Lung (tissue), 16 donors: ENCODE measurements around the gene CBX7. TPM values are rescaled to one million over a fixed set of nuclear protein-coding genes. Genes with fewer than 3 reads are reported as not detected.

Experiments
- ATAC-seq: fragments of 200-7000 bp; cut with Tn5 transposase; one replicate; pipeline ENCODE4 v1.9.1; 2020; ENCODE audit warnings: moderate number of reproducible peaks; ENCODE audit not compliant: insufficient read depth, low FRiP score
- DNase-seq, 3 donors: peaks; one replicate each; pipeline ENCODE4 v3.0.0-alpha.2; 2013 to 2017
- H3K27ac ChIP-seq, 2 donors: one replicate each; pipeline ENCODE4 v1.5.1; 2013; ENCODE audit warnings: mild to moderate bottlenecking in 2 of 2, moderate library complexity in 2 of 2, control low read depth in 1 of 2, inconsistent platforms in 1 of 2, low read depth in 1 of 2, low read length in 1 of 2
- H3K27me3 ChIP-seq, 3 donors: one replicate each; pipeline ENCODE4 v1.5.1; 2013; ENCODE audit warnings: low read length in 2 of 3; ENCODE audit not compliant: control insufficient read depth in 3 of 3, insufficient read depth in 3 of 3
- H3K36me3 ChIP-seq, 4 donors: one replicate each; pipeline ENCODE4 v1.5.1; 2013; ENCODE audit warnings: low read length in 4 of 4, mild to moderate bottlenecking in 1 of 4, moderate library complexity in 1 of 4; ENCODE audit not compliant: control insufficient read depth in 4 of 4, insufficient read depth in 4 of 4
- H3K4me1 ChIP-seq, 5 donors: one replicate each; pipeline ENCODE4 v1.5.1; 2013; ENCODE audit warnings: low read length in 5 of 5, mild to moderate bottlenecking in 2 of 5, moderate library complexity in 1 of 5; ENCODE audit not compliant: control insufficient read depth in 5 of 5, insufficient read depth in 5 of 5
- H3K4me3 ChIP-seq: one replicate; pipeline ENCODE4 v1.5.1; 2013; ENCODE audit warnings: mild to moderate bottlenecking, control low read depth, moderate library complexity
- H3K9ac ChIP-seq, 2 donors: one replicate each; pipeline ENCODE4 v1.5.1; 2013; ENCODE audit warnings: low read length in 2 of 2, control low read depth in 1 of 2; ENCODE audit not compliant: insufficient read depth in 1 of 2
- H3K9me3 ChIP-seq, 4 donors: one replicate each; pipeline ENCODE4 v1.5.1; 2013; ENCODE audit warnings: low read length in 3 of 4, mild to moderate bottlenecking in 1 of 4, moderate library complexity in 1 of 4; ENCODE audit not compliant: control insufficient read depth in 4 of 4, insufficient read depth in 3 of 4
- CTCF ChIP-seq: IDR thresholded peaks from 2 replicates; pipeline ENCODE4 v1.5.1; 2012; ENCODE audit warnings: mild to moderate bottlenecking; ENCODE audit errors: control extremely low read depth, extremely low read depth
- WGBS, 2 donors: extraction: QIAGEN DNeasy Blood & Tissue Kit; methylation state at CpG; one replicate each; pipeline ENCODE4 v1.1.7; 2013; 5-methylcytosine and 5-hydroxymethylcytosine counted together
- long read RNA-seq, 5 donors: transcript quantifications; one replicate each; lab custom pipeline, GENCODE V29; 2026
- polyA plus RNA-seq, 2 donors: library from polyadenylated mRNA; stranded (reverse); fragments of 200-250 nt; gene quantifications; one replicate each; pipeline ENCODE4 v1.2.1, GENCODE V29; 2013
- total RNA-seq, 2 donors: library from RNA; depleted of rRNA in 1 of 2; stranded (reverse); fragments of >200 nt in 1 of 2; gene quantifications; one replicate each; pipeline ENCODE4 v1.2.1, GENCODE V29; 2014 to 2021
- donor health status: control.
- donor health status: control.
- donor health status: Bipolar disorder and iron deficiency.
- donor health status: healthy.
- donor health status: DM: yes; HTN: yes; CAD: no.

The CBX7 gene
- total RNA-seq (10 to 100 TPM; 18.1 to 22.9 TPM), polyA plus RNA-seq (10 to 100 TPM; 18.9 to 27.8 TPM)
- long read RNA-seq, donor 1, partial matches to known transcripts: 9 of 10 reads
- long read RNA-seq, donor 1, other reads (novel, unspliced or antisense): 0 of 10 reads
- long read RNA-seq, donor 2: 0 reads
- long read RNA-seq, donor 3, full-length matches to known transcripts: 1 of 1 reads
- long read RNA-seq, donor 3, partial matches to known transcripts: 0 of 1 reads
- long read RNA-seq, donor 3, other reads (novel, unspliced or antisense): 0 of 1 reads
- long read RNA-seq, donor 4, full-length matches to known transcripts: 1 of 1 reads
- long read RNA-seq, donor 4, partial matches to known transcripts: 0 of 1 reads
- long read RNA-seq, donor 4, other reads (novel, unspliced or antisense): 0 of 1 reads
- long read RNA-seq, donor 5, full-length matches to known transcripts: 3 of 3 reads
- long read RNA-seq, donor 5, partial matches to known transcripts: 0 of 3 reads
- long read RNA-seq, donor 5, other reads (novel, unspliced or antisense): 0 of 3 reads

- peaks cover 0 to 14% (median 0%) of the 10 kb centered on the region in 5 donors for H3K4me1 ChIP-seq
Measured at GRCh38 chr22:39152511-39153219, at the start of gene CBX7. CBX7 (minus strand) TSS chr22:39152680; CDS start chr22:39152444, 236 bp downstream.

GRCh38 chr22:39197578-39197977, 45.1 kb upstream of the CBX7 start:
- H3K9me3 ChIP-seq: no peaks in the 10 kb centered on the region
- ATAC-seq: no peak
- no peak overlapping the region for H3K27ac ChIP-seq
- no peaks in the 10 kb centered on the region for H3K36me3 ChIP-seq
- H3K9ac ChIP-seq: no peak overlapping the region
- no peak for TF ChIP-seq CTCF
- H3K4me1 ChIP-seq: peaks cover 0 to under 1% (median 0%) of the 10 kb centered on the region in 5 donors
- no peak for DNase-seq
- no peaks in the 10 kb centered on the region for H3K27me3 ChIP-seq
- H3K4me3 ChIP-seq: no peak overlapping the region
- WGBS, 2 donors: 77 to 92% methylated on average over 5 of the region's 5 CpGs

More at GRCh38 chr22:39152511-39153219, at the start of gene CBX7:
- Histone ChIP-seq H3K36me3 (peaks cover 0 to 5% (median 0%) of the 10 kb centered on the region in 4 donors), H3K27me3 (peaks cover 0 to 30% (median 21%) of the 10 kb centered on the region in 3 donors), H3K9me3 (no peaks in the 10 kb centered on the region), H3K4me3 (peak within 1 kb of the TSS; percentile 72), H3K27ac (peak within 1 kb of the TSS; percentile 96), H3K9ac (peak within 1 kb of the TSS in 1 of 2 donors; percentile 65)
- DNase-seq (peak; percentile 87 to 93 (median 91)), ATAC-seq (peak; percentile 97)
- 0 to 1% methylated on average over 66 to 98 of the region's 98 CpGs for WGBS, 2 donors
- TF ChIP-seq CTCF: no peak

- Histone ChIP-seq H3K9ac (no peak overlapping the region), H3K27ac (no peak overlapping the region), H3K4me1 (no peaks in the 10 kb centered on the region), H3K4me3 (no peak overlapping the region), H3K36me3 (no peaks in the 10 kb centered on the region), H3K27me3 (no peaks in the 10 kb centered on the region), H3K9me3 (no peaks in the 10 kb centered on the region)
- 0 to 88% methylated on average over 1 of the region's 1 CpG for WGBS, 2 donors
- ATAC-seq: no peak
- no peak for DNase-seq
- TF ChIP-seq CTCF: no peak
Measured at GRCh38 chr22:39194098-39194497, 41.6 kb upstream of the CBX7 start.
